Globus pallidus (tissue), 1 donor: Measurements from ENCODE around the gene SLC9A9.

ENCODE experiments used
- DNase-seq: peaks from one replicate; pipeline ENCODE4 v3.0.0-alpha.2; 2015; ENCODE audit warnings: low spot score

SLC9A9 gene

DNA sequence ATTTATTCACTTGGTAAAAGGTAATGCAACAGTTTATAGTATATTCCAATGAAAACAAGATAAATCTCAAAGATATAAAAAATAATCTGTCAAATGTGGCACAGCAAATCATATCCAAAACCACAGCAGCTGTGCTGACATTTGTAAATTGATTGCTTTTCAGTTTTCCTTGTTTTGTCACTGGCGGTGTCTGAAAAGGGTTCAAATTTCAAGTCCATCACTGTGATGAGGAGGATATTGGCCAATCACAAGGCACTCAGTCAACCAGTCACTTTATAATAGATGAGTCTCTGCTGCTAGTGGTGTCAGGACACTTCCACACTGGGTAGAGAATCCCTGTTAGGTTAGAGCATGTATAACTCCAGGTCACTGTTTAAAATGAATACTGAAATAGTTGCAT lies 154.8 kb downstream of the SLC9A9 start:
- no peak for DNase-seq

- no peak for DNase-seq
These were observed 161.6 kb downstream of the SLC9A9 start for GRCh38 chr3:143686638-143687197.

GRCh38 chr3:143685491-143685890 lies 162.8 kb downstream of the SLC9A9 start:
- DNase-seq = no peak

- no peak for DNase-seq
These were observed 170.8 kb downstream of the SLC9A9 start for GRCh38 chr3:143677430-143677829.

- no peak for DNase-seq
These were observed 171.5 kb downstream of the SLC9A9 start for GRCh38 chr3:143676747-143677146.

DNA sequence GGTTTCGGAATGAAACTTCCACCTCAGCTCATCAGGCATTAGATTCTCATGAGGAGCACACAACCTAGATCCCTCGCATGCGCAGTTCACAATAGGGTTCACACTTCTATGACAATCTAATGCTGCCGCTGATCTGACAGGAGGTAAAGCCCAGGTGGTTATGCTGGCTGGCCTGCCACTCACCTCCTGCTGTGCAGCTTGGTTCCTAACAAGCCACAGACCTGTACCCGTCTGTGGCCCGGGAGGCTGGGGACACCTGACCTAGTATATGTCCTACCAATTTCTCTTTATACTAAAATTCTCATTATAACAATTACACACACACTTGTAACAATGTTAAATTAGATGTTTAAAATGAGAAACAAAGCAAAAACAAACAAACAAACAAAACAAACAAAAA lies 172.2 kb downstream of the SLC9A9 start:
- DNase-seq = no peak

DNA sequence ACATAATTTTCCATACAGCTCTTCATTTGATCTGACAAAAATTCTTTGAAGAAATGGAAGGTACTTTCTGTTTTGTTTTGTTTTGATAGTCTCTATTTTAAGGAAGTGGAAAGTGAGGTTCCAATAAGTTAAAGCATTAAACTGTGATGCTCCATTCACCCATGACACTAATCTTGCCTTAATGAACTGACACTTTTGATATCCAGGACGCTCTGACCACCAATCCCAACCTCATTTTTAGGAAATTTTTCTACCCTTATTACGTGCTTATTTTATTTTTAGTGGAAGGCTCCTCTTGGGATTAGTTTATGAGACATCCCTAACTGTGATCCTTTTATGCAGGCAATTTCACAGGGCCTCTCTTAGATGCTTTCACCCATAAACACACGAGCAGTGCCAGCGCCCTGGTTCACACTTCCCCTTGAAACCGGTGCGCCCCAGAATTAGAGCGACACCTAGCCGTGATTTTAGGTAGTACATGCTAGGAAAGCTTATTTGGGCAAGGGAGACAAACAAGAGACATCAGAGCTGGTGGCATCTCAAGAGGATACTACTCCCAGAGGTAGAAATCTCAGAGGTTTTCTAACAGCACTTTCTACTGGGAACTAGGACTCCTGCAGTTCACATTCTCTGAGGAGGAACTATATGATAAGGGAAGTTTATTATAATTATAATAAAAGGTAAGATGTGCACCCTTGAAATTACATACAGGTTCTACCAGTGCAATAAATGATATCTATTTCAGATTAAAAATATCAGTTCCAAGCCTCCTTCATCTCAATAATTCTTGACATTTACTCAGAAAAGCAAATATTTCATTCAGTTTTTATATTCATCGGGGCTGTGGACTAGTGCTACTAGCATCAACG lies 173.9 kb downstream of the SLC9A9 start:
- DNase-seq = peak; percentile 76

- no peak for DNase-seq
These were observed 175.7 kb downstream of the SLC9A9 start for GRCh38 chr3:143672396-143673165.

GRCh38 chr3:143671626-143672025 lies 176.6 kb downstream of the SLC9A9 start:
- no peak for DNase-seq

DNA sequence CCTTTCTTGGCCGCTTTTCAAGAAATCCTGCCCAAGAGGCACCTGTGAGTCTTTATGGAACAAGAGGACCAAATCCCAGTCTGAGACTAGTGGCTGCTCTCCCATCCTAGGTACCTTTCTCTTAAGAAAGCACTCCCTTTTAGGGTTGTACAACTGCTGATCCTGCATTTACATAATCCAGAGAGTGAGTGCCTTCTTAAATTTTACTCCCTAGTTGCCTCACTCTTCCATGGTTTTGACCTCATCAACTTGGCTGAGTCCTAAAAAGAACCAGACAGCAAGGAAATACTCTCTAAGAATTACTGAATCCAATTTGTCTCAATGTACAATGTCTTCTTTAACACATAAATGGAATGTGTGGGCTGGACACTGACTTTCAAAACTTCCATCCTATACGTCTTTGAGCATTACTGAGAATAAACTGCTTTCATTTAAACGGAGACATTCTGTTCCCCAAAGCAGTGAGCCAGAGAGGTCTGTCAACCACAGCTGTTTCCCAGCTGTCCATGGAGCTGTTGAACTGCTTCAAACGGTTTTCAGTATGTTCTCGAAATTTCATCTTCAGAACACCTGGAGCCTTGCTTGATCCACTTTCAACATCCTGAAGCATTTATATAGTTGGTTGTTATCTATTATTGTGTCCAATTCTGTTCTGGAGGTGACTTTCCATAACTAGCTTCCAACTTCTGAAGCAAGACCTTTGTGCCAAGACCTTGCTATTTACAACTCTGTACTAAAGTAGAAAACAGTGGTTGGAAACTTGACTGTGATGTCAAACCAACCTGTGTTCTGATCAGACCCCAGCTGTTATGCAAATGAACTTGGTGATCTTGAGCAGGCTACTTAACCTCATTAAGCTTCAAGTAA lies 179.1 kb downstream of the SLC9A9 start:
- DNase-seq = no peak

- no peak for DNase-seq
These were observed 179.9 kb downstream of the SLC9A9 start for GRCh38 chr3:143668385-143668784.

DNA sequence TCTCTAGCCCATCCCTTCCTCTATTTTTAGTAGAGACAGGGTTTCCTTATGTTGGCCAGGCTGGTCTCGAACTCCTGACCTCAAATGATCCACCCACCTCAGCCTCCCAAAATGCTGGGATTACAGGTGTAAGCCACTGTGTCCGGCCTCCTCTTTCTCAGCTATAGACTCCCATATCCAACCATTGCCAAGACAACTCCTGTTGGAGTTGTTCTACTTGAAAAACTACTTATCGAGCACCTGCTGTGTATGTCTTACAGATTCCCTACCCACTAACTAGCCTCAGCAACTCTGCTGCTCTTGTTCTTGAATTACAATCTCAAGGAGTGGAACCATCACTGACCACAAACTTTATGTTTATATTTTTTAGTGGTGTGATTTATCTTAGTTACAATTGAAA lies 186.6 kb downstream of the SLC9A9 start:
- no peak for DNase-seq

- no peak for DNase-seq
These were observed 189.4 kb downstream of the SLC9A9 start for GRCh38 chr3:143658861-143659260.

GRCh38 chr3:143658116-143658515 lies 190.2 kb downstream of the SLC9A9 start:
- DNase-seq = no peak

GRCh38 chr3:143657391-143657790 lies 190.9 kb downstream of the SLC9A9 start:
- no peak for DNase-seq

DNA sequence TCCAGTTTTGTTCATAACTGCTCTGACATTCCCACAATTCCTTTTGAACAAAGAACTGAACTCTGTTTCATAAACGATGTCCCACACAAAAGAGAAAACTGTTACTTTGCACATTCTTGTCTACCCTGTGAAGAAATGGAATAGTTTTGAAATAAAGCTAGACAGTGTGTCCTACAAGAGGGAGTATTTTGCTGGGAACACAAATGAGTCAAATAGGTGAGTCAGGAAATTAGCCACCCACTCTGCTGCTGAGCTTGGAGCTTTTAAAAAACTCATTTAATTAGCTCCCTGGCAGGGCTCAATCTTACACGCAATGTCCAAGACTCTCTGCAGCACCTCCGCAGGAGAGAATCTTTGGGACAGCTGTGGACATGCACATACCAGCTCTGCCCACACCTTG lies 193.4 kb downstream of the SLC9A9 start:
- DNase-seq = no peak

- DNase-seq = no peak
These were observed 194.3 kb downstream of the SLC9A9 start for GRCh38 chr3:143653935-143654334.

DNA sequence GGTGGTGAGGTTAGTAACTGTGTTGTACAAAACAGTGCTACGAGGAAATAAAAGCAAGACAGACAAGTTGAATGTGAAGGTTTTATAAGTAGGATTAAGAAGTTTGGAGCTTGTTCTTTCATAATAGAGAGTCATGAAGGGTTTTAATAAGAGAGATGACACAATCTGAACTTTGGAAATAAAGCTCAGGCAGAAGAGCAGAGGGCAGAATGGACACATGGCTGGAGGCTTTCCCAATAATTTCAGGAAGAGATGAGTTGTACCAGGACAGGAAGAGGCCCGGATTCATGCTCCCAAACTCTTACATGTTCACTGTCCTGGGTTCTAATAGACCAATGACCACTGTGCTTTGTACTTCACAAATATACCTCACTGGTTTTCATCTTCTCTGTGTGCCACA lies 194.8 kb downstream of the SLC9A9 start:
- DNase-seq = no peak

GRCh38 chr3:143652118-143652517 lies 196.2 kb downstream of the SLC9A9 start:
- DNase-seq = no peak

- no peak for DNase-seq
These were observed 197.4 kb downstream of the SLC9A9 start for GRCh38 chr3:143650827-143651226.

GRCh38 chr3:143650120-143650519 lies 198.1 kb downstream of the SLC9A9 start:
- no peak for DNase-seq

DNA sequence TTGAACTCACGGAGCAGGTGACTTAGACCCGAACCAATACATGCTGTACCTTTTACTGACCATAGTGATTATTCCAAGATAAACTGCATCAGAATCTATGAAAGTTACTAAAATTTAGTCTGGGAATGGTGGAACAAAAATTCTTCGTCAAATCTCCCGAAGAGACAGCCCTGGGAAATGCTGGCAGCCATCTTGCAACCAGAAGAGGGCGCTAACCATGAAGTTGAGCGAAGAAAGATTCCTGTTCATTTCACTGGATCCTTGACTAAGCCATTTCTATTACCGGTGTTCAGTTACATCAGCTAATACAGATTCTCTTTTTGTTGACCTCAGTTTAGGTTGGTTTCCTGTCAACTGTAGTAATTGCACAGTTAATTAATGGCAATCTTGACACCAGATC lies 199.6 kb downstream of the SLC9A9 start:
- DNase-seq = no peak
